Esophagus (tissue), 2 donors: ENCODE data around the gene IGSF9. TPM values are rescaled to one million over a fixed set of nuclear protein-coding genes. Genes with fewer than 3 reads are reported as not detected.

Experiments used
- H3K27ac ChIP-seq, 2 donors: one replicate each; pipeline ENCODE4 v1.5.1; 2013; ENCODE audit warnings: low read depth in 2 of 2, mild to moderate bottlenecking in 2 of 2, inconsistent platforms in 1 of 2, low read length in 1 of 2, moderate library complexity in 1 of 2
- H3K27me3 ChIP-seq, 2 donors: one replicate each; pipeline ENCODE4 v1.6.1; 2013; ENCODE audit warnings: low read length in 2 of 2, control low read depth in 1 of 2, mild to moderate bottlenecking in 1 of 2; ENCODE audit not compliant: insufficient read depth in 2 of 2, control insufficient read depth in 1 of 2
- H3K36me3 ChIP-seq, 2 donors: one replicate each; pipeline ENCODE4 v1.6.1; 2013; ENCODE audit warnings: low read length in 1 of 2; ENCODE audit not compliant: control insufficient read depth in 2 of 2, insufficient read depth in 2 of 2
- H3K4me1 ChIP-seq, 2 donors: one replicate each; pipeline ENCODE4 v1.6.1; 2013; ENCODE audit warnings: low read length in 1 of 2; ENCODE audit not compliant: control insufficient read depth in 2 of 2, insufficient read depth in 2 of 2
- H3K4me3 ChIP-seq, 2 donors: one replicate each; pipeline ENCODE4 v1.5.1; 2013; ENCODE audit warnings: low read length in 2 of 2, mild to moderate bottlenecking in 2 of 2, low read depth in 1 of 2, moderate library complexity in 1 of 2
- H3K9me3 ChIP-seq, 2 donors: one replicate each; pipeline ENCODE4 v1.6.1; 2013; ENCODE audit warnings: mild to moderate bottlenecking in 2 of 2, low read depth in 1 of 2, low read length in 1 of 2, moderate library complexity in 1 of 2; ENCODE audit not compliant: control insufficient read depth in 2 of 2, insufficient read depth in 1 of 2
- WGBS, 2 donors: extraction: QIAGEN DNeasy Blood & Tissue Kit; methylation state at CpG; one replicate each; pipeline ENCODE4 v1.1.7; 2013; 5-methylcytosine and 5-hydroxymethylcytosine counted together
- polyA plus RNA-seq, 2 donors: library from polyadenylated mRNA; stranded (reverse); fragments of 200-250 nt; gene quantifications; one replicate each; pipeline ENCODE4 v1.2.3, GENCODE V29; 2013
- donor health status: healthy with polysubstance abuse.
- donor health status: Bipolar disorder and iron deficiency.

Gene IGSF9
- polyA plus RNA-seq, 2 donors: 7.4 to 16.1 TPM

DNA sequence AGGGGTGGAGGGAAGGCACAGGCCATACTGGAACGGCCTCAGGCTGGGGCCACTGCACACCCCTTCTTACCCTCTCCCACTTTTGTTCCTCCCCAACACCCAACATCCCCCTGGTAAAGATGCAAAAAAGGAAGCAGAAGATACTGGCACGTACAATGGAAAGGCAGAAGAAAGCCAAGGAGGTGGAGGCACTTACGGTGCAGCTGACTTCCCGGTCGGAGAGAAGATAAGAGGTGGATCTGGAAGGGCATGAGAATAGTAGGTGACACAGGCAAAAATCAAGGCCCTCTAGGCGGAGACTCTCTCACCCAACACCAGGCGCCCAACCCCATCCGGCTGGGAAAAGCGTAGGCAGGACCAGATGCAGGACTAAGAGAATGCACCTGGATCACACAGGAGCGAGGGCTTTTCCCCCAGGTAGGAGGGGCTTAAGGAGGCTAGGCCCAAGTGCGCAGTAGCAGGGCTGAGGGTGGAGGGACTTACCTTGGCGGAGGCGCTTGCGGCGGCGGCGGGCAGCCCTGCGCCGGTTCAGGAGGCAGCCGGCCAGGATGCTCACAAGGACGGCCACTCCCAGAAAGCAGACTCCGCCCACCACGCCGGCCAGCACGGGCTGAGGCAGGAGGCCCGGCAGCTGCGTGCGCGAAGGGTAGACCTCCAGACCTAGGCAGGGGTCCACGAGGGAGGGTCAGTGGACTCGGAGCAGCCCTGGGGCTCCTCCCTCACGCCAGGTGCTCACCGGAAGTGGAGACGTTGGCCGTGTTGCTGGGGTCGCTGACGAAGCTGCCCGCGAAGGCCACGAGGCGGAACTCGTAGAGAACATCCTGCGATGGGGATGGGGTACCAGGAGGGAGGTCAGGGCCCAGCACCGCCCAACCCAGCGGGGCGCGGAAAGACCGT is 16.0 kb downstream of the IGSF9 start:
- Histone ChIP-seq H3K4me3 (no peak overlapping the region), H3K36me3 (peaks cover 0 to 2% of the 10 kb centered on the region in 2 donors), H3K27ac (peak overlapping the region in 1 of 2 donors; percentile 36), H3K27me3 (no peaks in the 10 kb centered on the region), H3K9me3 (no peaks in the 10 kb centered on the region), H3K4me1 (peaks cover 3 to 16% of the 10 kb centered on the region in 2 donors)
- WGBS, 2 donors: 68 to 73% methylated on average over 48 of the region's 48 CpGs

DNA sequence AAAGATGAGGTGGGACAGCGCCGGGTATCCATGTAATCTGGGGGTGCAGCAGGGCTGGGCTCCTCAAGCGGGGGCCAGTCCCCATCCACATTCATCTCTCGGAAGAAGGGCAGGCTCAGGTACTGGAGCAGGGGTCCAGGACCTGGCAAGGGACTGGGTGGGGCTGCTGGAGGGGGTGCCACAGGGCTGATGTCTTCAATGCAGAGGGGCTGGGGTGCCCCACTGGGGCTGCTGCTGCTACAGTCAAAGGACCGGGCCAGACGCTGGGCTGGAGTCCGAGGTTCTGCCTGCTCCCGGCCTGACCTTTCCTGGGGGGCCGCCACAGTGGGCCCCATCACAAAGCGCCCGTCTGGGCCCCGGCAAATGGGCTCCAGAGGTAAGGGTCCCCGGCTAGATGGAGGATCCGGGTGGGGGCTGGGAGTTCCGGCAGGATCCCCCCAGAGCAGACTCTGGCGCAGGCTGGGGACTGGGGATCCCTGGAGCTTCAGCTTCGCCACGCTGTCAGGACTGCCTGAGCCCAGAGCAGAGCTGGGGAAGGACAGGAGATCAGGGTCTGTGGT is 16.8 kb downstream of the IGSF9 start:
- Histone ChIP-seq H3K9me3 (no peaks in the 10 kb centered on the region), H3K36me3 (peaks cover 0 to 2% of the 10 kb centered on the region in 2 donors), H3K27me3 (no peaks in the 10 kb centered on the region), H3K27ac (peak overlapping the region in 1 of 2 donors; percentile 6), H3K4me3 (no peak overlapping the region), H3K4me1 (peaks cover 3 to 14% of the 10 kb centered on the region in 2 donors)
- WGBS, 2 donors: 88 to 93% methylated on average over 18 of the region's 18 CpGs

DNA sequence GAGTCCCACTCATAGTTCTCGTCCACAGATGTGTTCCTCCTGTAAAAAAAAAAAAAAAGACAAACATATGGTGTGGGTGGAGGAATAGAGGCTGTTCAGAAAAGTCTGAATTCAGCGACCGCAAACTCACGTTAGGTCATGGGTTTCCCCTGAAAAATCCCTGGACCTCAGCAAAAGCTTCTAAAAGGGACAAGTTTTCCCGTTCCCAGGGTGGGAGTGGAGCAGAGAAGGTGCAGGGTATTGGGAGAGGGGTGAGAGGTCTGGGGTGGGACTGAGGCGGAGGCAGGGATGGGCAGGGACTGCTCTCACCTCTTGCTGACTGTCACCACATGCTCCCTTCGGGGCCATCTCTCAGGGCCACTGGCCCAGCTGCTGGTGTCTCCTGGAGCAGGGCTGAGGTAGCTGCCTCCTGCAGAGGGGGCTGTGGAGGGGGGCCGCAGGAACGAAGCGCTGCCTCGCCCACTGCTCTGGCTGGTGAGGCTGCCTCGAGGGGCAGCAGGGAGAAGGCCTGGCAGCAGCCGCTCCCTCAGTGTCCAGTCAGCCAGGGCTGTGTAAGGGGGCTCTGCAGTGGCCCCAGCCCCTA is 17.5 kb downstream of the IGSF9 start:
- H3K4me1 ChIP-seq: peaks cover 3 to 13% of the 10 kb centered on the region in 2 donors
- H3K36me3 ChIP-seq: peaks cover 0 to 2% of the 10 kb centered on the region in 2 donors
- H3K4me3 ChIP-seq: no peak overlapping the region
- no peaks in the 10 kb centered on the region for H3K9me3 ChIP-seq
- no peak overlapping the region for H3K27ac ChIP-seq
- H3K27me3 ChIP-seq: no peaks in the 10 kb centered on the region
- 74 to 75% methylated on average over 13 of the region's 13 CpGs for WGBS, 2 donors

DNA sequence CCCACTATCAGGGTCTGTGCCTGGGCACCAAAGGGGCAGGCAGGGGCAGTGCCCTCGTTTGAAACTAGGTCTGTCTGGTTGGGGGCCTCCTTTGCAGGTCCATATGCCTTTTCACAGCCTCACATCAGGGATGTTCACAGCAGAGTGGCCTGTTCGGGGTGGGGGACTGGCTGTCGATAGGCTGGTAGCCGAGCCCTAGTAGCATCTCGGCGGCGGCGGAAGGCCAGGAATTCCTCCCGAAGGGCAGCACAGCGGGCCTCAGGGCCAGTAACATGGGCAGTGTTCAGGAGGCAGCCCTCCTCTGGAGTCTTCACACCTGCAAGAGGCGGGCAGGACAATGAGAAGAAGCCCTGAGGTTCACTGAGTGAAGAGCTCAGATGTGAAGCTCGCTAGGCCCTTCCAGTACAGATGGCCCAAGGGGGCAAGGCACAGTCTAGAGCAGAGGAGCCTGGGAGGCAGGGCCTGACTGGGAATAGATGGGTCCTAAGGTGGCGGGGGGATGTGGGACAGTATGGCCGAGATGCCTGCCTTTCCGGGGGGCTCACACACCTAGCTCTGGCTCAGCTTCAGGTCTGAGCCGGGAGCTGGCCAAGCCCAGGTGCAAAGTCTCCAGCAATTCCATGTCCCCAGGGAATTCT is 18.1 kb downstream of the IGSF9 start:
- Histone ChIP-seq H3K9me3 (no peaks in the 10 kb centered on the region), H3K27ac (peak overlapping the region in 1 of 2 donors; percentile 7), H3K27me3 (no peaks in the 10 kb centered on the region), H3K4me3 (no peak overlapping the region), H3K36me3 (peaks cover 0 to 3% of the 10 kb centered on the region in 2 donors), H3K4me1 (peaks cover 10 to 17% of the 10 kb centered on the region in 2 donors)
- 83% methylated on average over 16 of the region's 16 CpGs for WGBS, 2 donors

DNA sequence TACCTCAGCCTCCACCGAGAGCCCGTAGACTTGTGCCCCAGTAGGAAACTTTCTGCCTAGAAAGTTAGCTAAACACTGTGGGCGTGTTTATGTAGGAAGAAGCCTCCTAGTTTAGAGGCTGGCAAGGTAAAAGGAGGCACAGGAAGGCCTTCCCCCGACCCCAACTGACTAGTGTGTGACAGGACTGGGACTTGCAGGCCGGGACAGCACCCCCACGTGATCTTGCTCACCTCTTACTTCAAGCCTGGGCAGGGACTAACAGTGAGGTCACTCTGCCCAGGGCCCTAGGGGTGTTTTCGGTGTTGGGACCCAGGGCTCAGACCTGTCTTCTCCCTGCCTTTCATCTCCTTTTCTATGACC is 19.7 kb downstream of the IGSF9 start:
- Histone ChIP-seq H3K36me3 (peaks cover 0 to 5% of the 10 kb centered on the region in 2 donors), H3K4me3 (peak overlapping the region; percentile 76 to 96), H3K27ac (peak overlapping the region; percentile 97 to 99), H3K9me3 (no peaks in the 10 kb centered on the region), H3K27me3 (no peaks in the 10 kb centered on the region), H3K4me1 (peaks cover 11 to 23% of the 10 kb centered on the region in 2 donors)
- 4 to 7% methylated on average over 7 of the region's 7 CpGs for WGBS, 2 donors

DNA sequence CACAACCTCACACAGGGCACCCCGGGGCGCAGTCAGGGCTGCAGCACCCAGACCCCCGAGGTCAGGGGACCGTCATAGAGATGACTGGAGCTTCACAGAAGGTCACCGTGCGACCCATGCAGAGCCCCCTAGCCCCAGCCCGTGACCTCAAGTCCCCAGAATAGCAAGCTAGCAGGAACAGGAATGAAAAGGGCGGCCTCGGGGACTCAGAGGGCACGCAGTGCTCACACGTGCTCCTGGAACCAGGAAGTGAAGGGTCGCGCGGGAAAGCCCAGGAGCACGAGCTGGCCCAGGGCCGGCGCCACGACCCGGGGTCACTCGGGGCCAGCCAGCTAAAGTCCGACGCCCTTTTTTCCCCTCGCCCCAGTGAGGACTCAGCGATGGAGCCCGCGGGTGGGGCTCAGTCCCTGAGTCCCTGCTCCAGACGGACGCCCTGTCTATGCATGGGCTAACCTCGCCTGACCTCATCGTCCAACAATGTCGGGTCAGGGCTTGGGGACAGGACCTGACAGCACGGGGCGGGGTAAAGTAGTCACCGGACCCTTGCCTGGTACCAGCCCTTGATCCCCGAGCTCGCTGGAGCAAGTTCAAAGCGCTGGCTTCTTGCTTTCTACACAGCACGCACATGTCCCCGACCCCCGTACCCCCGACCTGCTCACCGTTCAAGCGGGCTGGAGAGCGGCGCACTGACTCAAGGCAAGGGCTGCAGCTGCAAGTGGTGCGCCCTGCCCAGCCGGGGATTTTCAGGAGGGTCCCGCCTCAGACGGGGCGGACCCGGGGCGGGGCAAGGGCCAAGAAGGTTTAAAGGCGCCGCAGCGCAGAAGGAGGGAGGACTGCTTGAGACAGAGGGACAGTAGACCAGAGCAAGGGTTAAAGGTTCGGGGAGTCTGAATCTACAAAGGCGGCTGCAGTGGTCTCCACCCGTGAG is 20.4 kb downstream of the IGSF9 start, which contains the start of gene TAGLN2:
Gene TAGLN2 (minus strand): TSS at position 717 of the 928 bp plus-strand sequence. CDS start 4,998 bp downstream, outside the sequence.
- Histone ChIP-seq H3K27ac (peak within 1 kb of the TSS; percentile 97 to 99), H3K4me3 (peak within 1 kb of the TSS; percentile 76 to 96), H3K4me1 (peaks cover 11 to 24% of the 10 kb centered on the region in 2 donors), H3K36me3 (peaks cover 3 to 6% of the 10 kb centered on the region in 2 donors), H3K9me3 (no peaks in the 10 kb centered on the region), H3K27me3 (no peaks in the 10 kb centered on the region)
- 0 to 1% methylated on average over 58 of the region's 58 CpGs for WGBS, 2 donors

DNA sequence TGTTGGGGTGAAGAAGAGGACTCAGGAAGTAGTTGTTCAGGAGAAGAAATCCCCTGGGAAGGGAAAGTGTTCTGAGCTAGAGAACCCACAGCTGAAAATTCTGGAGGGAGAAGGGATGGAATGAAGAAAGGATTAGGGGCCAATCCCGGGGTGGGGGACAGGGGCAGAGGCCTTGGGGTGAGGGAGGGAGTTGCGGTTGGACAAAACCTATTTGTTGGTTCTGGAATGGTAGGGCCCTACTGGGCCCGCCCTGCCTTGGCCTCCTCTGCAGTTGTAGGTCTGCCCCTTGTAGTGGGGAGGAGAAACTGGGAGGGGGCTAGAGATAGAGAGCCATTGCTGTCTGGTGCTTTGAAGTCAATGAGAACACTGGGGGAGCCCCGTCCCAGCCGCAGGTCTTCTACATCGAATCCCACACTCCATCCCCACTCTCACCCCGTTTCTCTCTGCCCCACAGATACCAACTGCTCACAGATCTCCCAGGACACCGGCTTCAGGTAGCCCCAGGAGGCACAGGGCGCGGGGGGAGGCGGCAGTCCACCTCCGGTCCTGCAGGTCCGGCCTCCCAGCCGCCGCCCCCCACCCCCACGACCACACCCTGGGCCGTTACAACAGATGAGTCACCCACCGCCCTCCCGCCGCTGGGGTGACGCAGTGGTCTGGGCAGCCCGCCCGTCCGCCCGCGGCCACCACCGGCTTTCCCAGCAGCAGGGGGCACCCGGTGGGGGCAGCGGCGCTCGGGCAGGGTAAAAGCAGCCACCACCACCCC is 21.2 kb downstream of the IGSF9 start:
- WGBS, 2 donors: 0 to 1% methylated on average over 31 of the region's 31 CpGs
- Histone ChIP-seq H3K4me1 (peaks cover 11 to 21% of the 10 kb centered on the region in 2 donors), H3K9me3 (no peaks in the 10 kb centered on the region), H3K27me3 (no peaks in the 10 kb centered on the region), H3K4me3 (peak overlapping the region; percentile 76 to 96), H3K36me3 (peaks cover 12% of the 10 kb centered on the region in 2 donors), H3K27ac (peak overlapping the region; percentile 97 to 99)

DNA sequence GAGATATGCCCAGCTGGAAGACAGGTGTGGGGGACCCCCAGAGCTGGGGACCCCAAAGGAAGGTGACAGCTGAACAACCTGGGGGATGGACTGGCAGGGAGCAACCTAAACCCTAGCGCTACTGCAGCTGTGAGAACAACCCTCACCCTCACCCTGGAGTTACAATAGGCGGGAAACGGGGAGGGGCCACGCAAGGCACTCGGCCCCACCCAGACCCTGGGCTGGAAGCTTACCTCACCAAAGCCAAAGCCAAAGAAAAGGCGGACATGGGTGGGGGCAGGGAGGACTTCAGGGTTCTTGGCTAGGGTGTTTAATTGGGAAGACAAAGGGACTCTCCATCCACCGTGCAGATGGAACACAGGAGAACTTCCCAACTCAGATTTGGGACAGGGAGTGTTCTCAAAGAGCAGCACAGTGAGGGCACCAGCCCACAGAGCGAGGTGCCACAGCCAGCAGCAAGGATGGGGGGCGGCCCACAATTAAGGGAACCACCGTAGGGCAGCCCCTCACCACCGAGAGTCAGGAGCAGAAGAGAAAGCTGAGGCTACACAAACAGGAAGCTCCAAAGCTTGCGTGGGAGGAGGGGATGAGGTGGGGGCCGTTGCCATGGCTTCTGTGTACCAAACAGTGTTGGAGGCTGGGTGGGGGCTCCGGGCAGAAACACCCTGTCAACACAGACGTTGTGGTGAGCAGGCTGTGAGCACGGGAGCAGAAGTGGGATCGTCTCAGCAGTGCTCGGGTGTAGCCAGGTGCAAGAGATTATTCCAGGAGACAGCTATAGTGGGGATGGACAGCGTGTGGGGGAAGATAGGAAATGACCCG is 22.0 kb downstream of the IGSF9 start:
- Histone ChIP-seq H3K4me1 (peaks cover 11 to 24% of the 10 kb centered on the region in 2 donors), H3K36me3 (peaks cover 18 to 19% of the 10 kb centered on the region in 2 donors), H3K9me3 (no peaks in the 10 kb centered on the region), H3K27ac (peak overlapping the region; percentile 97 to 99), H3K4me3 (peak overlapping the region; percentile 76 to 96), H3K27me3 (no peaks in the 10 kb centered on the region)
- WGBS, 2 donors: 2 to 4% methylated on average over 20 of the region's 20 CpGs
